IMR-90 (cell line): Measurements from ENCODE around the gene TNFRSF4.

Experiments used
- BHLHE40 ChIP-seq: fragments of 150-350 bp; IDR thresholded peaks from 2 replicates; pipeline ENCODE4 v1.6.1; 2016; ENCODE audit warnings: mild to moderate bottlenecking, low read depth, low read length
- CTCF ChIP-seq: conservative IDR thresholded peaks from 2 replicates; pipeline ENCODE4 v1.5.1; 2012; ENCODE audit warnings: mild to moderate bottlenecking, low read depth, low read length, improper control_type of control experiment
- MAZ ChIP-seq: IDR thresholded peaks from 2 replicates; pipeline ENCODE4 v1.6.1; 2012; ENCODE audit warnings: low read depth, mild to moderate bottlenecking, low read length, improper control_type of control experiment, moderate library complexity, borderline replicate concordance
- NFE2L2 ChIP-seq: fragments of 150-350 bp; IDR thresholded peaks from 2 replicates; pipeline ENCODE4 v1.6.1; 2016; ENCODE audit warnings: low read depth, mild to moderate bottlenecking, low read length
- POLR2A ChIP-seq: IDR thresholded peaks from 2 replicates; pipeline ENCODE4 v1.6.1; 2012; ENCODE audit warnings: mild to moderate bottlenecking, low read depth, low read length
- RFX5 ChIP-seq: IDR thresholded peaks from 2 replicates; pipeline ENCODE4 v1.8.0; 2012; ENCODE audit warnings: low read depth, mild to moderate bottlenecking, low read length, moderate library complexity
- SMC3 ChIP-seq: fragments of 150-350 bp; IDR thresholded peaks from 2 replicates; pipeline ENCODE4 v1.6.1; 2016; ENCODE audit warnings: low read depth, mild to moderate bottlenecking, antibody characterized with exemption, low read length, moderate library complexity
- TF ChIP-seq, protein P1 (sequence below): fragments of 150-350 bp; IDR thresholded peaks from 2 replicates; pipeline ENCODE4 v1.6.1; 2017; ENCODE audit warnings: mild to moderate bottlenecking, antibody characterized with exemption, low read length, low read depth

GRCh38 chr1:1240348-1240732, 26.4 kb upstream of the TNFRSF4 start:
- TF ChIP-seq MAZ (no peak), CTCF (no peak), POLR2A (no peak), RFX5 (no peak), NFE2L2 (no peak), BHLHE40 (no peak), SMC3 (no peak)
- TF ChIP-seq, protein P1, sequence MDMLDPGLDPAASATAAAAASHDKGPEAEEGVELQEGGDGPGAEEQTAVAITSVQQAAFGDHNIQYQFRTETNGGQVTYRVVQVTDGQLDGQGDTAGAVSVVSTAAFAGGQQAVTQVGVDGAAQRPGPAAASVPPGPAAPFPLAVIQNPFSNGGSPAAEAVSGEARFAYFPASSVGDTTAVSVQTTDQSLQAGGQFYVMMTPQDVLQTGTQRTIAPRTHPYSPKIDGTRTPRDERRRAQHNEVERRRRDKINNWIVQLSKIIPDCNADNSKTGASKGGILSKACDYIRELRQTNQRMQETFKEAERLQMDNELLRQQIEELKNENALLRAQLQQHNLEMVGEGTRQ = no peak
